A549 treated with GW870086 at 1 μM for 4 hours (cell line): ENCODE results near the gene PCDHGB3. TPM values are rescaled to one million over a fixed set of nuclear protein-coding genes. Genes with fewer than 3 reads are reported as not detected.

Experiments used
- total RNA-seq: library from RNA; stranded (reverse); fragments of 200-300 nt; extraction: Qiagen RNA extraction; gene quantifications from 5 replicates; pipeline ENCODE4 v1.2.3, GENCODE V29; 2022; ENCODE audit warnings: low read depth

The PCDHGB3 gene
- 0.16 to 0.31 TPM (median 0.22 TPM) in 5 replicates for total RNA-seq

GRCh38 chr5:141369994-141370848 lies at the start of gene PCDHGB3:
PCDHGB3 (plus strand) TSS chr5:141370242; CDS start chr5:141370395, 153 bp downstream.

GRCh38 chr5:141330299-141331080 lies 39.6 kb upstream of the PCDHGB3 start, which contains the start of gene PCDHGA1:
PCDHGA1 (plus strand) TSS chr5:141330514.

GRCh38 chr5:141338538-141339306 lies 31.3 kb upstream of the PCDHGB3 start, which contains the start of gene PCDHGA2:
PCDHGA2 (plus strand) TSS chr5:141338760.

GRCh38 chr5:141343242-141343952 lies 26.6 kb upstream of the PCDHGB3 start, which contains the start of gene PCDHGA3:
PCDHGA3 (plus strand) TSS chr5:141343829; CDS start chr5:141344034, 205 bp downstream.

GRCh38 chr5:141349917-141350619 lies 20.0 kb upstream of the PCDHGB3 start, which contains the start of gene PCDHGB1:
PCDHGB1 (plus strand) TSS chr5:141350099; CDS start chr5:141350261, 162 bp downstream.

GRCh38 chr5:141354900-141355469 lies 15.1 kb upstream of the PCDHGB3 start, which contains the start of gene PCDHGA4:
PCDHGA4 (plus strand) TSS chr5:141355021; CDS start chr5:141355108, 87 bp downstream.

GRCh38 chr5:141359790-141360426 lies 10.1 kb upstream of the PCDHGB3 start, which contains the start of gene PCDHGB2:
PCDHGB2 (plus strand) TSS chr5:141359994; CDS start chr5:141360136, 142 bp downstream.

GRCh38 chr5:141363952-141364660 lies 5.9 kb upstream of the PCDHGB3 start, which contains the start of gene PCDHGA5:
PCDHGA5 (plus strand) TSS chr5:141364162; CDS start chr5:141364331, 169 bp downstream.

GRCh38 chr5:141373673-141374317 lies 3.8 kb downstream of the PCDHGB3 start, which contains the start of gene PCDHGA6:
PCDHGA6 (plus strand) TSS chr5:141373891; CDS start chr5:141374084, 193 bp downstream.

GRCh38 chr5:141382469-141383294 lies 12.6 kb downstream of the PCDHGB3 start, which contains the start of gene PCDHGA7:
PCDHGA7 (plus strand) TSS chr5:141382742; CDS start chr5:141382900, 158 bp downstream.

GRCh38 chr5:141387557-141388311 lies 17.7 kb downstream of the PCDHGB3 start, which contains the start of gene PCDHGB4:
PCDHGB4 (plus strand) TSS chr5:141387698; CDS start chr5:141387885, 187 bp downstream.

GRCh38 chr5:141392429-141393198 lies 22.6 kb downstream of the PCDHGB3 start, which contains the start of gene PCDHGA8:
PCDHGA8 (plus strand) TSS chr5:141392633; CDS start chr5:141392814, 181 bp downstream.

GRCh38 chr5:141397756-141398551 lies 27.9 kb downstream of the PCDHGB3 start, which contains the start of gene PCDHGB5:
PCDHGB5 (plus strand) TSS chr5:141397947; CDS start chr5:141398128, 181 bp downstream.

GRCh38 chr5:141402553-141403243 lies 32.7 kb downstream of the PCDHGB3 start, which contains the start of gene PCDHGA9:
PCDHGA9 (plus strand) TSS chr5:141402778; CDS start chr5:141402953, 175 bp downstream.

